ENCODE data around the gene MRPS35.
"Not testable (repeated sequence)": the region's sequence is repeated elsewhere in the genome, so short reads cannot be mapped to it uniquely, and the experiment has no call there.

The MRPS35 gene

GRCh38 chr12:27730097-27730588, 19.5 kb downstream of the MRPS35 start:
- H3K4me3 ChIP-seq (ENCODE audit: low read depth, low read length), result no peak overlapping the region
- TF ChIP-seq CTCF (IDR thresholded peaks at IDR 0.05; ENCODE audit: low read depth, low read length, missing control alignments), result no peak
- DNase-seq (ENCODE audit: low read depth), result no peak

GRCh38 chr12:27732281-27732680, 21.6 kb downstream of the MRPS35 start:
- no peak overlapping the region for H3K4me3 ChIP-seq (ENCODE audit: low read depth, low read length)
- peak; percentile 46 for TF ChIP-seq CTCF (IDR thresholded peaks at IDR 0.05; ENCODE audit: low read depth, low read length, missing control alignments)
- no peak for DNase-seq (ENCODE audit: low read depth)

GRCh38 chr12:27733052-27733656, 22.5 kb downstream of the MRPS35 start:
- H3K4me3 ChIP-seq (ENCODE audit: low read depth, low read length), result no peak overlapping the region
- peak; percentile 70 for TF ChIP-seq CTCF (IDR thresholded peaks at IDR 0.05; ENCODE audit: low read depth, low read length, missing control alignments)
- DNase-seq (ENCODE audit: low read depth), result no peak

- TF ChIP-seq CTCF (IDR thresholded peaks at IDR 0.05; ENCODE audit: low read depth, low read length, missing control alignments), result no peak
- H3K4me3 ChIP-seq (ENCODE audit: low read depth, low read length), result no peak overlapping the region
- DNase-seq (ENCODE audit: low read depth), result no peak
Observed at GRCh38 chr12:27733791-27734190, 23.2 kb downstream of the MRPS35 start.

- not testable (repeated sequence) for H3K4me3 ChIP-seq (ENCODE audit: low read depth, low read length); DNase-seq (ENCODE audit: low read depth)
Observed at GRCh38 chr12:27734321-27734720, 23.7 kb downstream of the MRPS35 start.

- no peak overlapping the region for H3K4me3 ChIP-seq (ENCODE audit: low read depth, low read length)
- no peak for DNase-seq (ENCODE audit: low read depth)
- TF ChIP-seq CTCF (IDR thresholded peaks at IDR 0.05; ENCODE audit: low read depth, low read length, missing control alignments), result no peak
Observed at GRCh38 chr12:27743601-27744000, 33.0 kb downstream of the MRPS35 start.

- H3K4me3 ChIP-seq (ENCODE audit: low read depth, low read length); DNase-seq (ENCODE audit: low read depth): not testable (repeated sequence)
Observed at GRCh38 chr12:27745734-27746133, 35.1 kb downstream of the MRPS35 start.

GRCh38 chr12:27747111-27747820, 36.6 kb downstream of the MRPS35 start:
- no peak for DNase-seq (ENCODE audit: low read depth)
- no peak overlapping the region for H3K4me3 ChIP-seq (ENCODE audit: low read depth, low read length)
- TF ChIP-seq CTCF (IDR thresholded peaks at IDR 0.05; ENCODE audit: low read depth, low read length, missing control alignments), result no peak
